ENCODE data around the gene CRYGD.
"Not testable (repeated sequence)": the region's sequence is repeated elsewhere in the genome, so short reads cannot be mapped to it uniquely, and the experiment has no call there.

The CRYGD gene

GRCh38 chr2:208124013-208124715 is at the start of gene CRYGD:
Gene CRYGD, minus strand, starts transcription at chr2:208124524. Its CDS starts 51 bp downstream, at chr2:208124473.
- DNase-seq = not testable (repeated sequence)

- DNase-seq = no peak
These were observed 47.8 kb upstream of the CRYGD start for GRCh38 chr2:208172125-208172524.

DNA sequence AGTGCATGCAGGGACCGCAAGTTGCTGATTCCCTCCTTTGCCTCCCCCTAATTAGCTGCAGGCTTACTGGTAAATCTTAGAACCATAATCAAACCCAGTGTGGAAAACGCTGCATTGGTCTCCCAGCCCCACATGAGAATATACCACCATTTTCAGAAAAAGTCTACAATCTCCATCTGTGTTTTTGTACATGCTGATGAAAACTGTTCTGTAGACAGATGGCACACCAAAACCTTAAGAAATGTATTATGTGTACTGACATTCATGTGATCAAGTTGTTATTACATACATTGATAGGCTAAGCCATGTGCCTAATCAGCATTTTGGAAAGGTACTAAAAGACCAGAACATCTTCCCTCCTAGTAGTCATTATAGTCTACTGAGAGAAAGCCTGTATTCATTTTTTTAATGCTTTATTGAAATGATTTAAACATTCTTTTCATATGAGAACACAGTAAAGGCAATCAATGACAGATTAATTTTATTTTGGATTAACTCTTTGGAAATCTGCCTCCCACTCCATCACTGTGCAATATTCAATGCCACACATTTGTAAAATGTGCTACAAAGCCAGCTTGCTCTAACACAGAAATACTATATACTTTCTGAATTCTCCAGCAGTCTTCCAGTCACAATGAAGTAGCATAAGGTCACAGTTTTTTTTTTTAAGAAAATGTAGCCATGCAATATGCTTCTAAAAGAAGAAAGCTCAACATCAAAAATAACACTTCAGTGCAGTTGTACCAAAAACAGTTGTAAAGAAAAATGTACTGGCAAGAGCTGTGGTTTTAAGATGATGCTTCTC is 40.8 kb upstream of the CRYGD start:
- no peak for DNase-seq

- no peak for DNase-seq
These were observed 39.2 kb upstream of the CRYGD start, which contains the start of gene CRYGA for GRCh38 chr2:208163489-208163888. Gene CRYGA, minus strand, starts transcription at chr2:208163589. Its CDS starts 33 bp downstream, at chr2:208163556.

DNA sequence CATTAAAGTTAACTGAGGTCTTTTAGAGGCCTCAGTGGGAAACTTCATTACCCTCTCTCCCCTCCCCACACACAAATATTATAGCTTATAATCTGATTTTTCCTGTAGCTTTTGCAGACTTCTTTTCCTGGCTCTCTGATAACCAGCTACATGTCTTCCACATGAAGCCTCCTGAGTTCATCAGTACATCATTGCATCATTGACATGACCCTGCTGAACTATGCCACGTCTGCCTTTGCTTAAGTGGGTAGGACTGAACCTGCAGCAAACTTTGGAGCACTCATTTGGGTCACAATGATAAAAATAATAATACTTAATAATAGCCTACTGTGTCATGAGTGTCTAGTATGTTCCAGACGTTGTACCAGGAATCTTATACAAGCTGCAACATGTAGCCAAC is 32.1 kb upstream of the CRYGD start:
- no peak for DNase-seq

DNA sequence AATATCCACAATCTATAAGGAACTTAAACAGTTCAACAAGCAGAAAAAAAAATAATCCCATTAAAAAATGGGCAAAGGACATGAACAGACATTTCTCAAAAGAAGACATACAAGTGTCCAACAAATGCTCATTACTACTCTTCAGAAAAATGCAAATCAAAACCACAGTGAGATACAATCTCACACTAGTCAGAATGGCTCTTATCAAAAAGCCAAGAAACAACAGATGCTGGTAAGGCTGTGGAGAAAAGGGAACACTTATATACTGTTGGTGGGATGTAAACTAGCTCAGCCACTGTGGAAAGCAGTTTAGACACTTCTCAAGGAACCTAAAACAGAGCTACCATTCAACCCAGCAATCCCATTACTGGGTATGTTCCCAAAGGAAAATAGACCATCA is 28.8 kb upstream of the CRYGD start:
- DNase-seq = no peak

GRCh38 chr2:208150956-208151355 is 26.6 kb upstream of the CRYGD start:
- no peak for DNase-seq

- no peak for DNase-seq
These were observed 25.8 kb upstream of the CRYGD start for GRCh38 chr2:208150094-208150493.

DNA sequence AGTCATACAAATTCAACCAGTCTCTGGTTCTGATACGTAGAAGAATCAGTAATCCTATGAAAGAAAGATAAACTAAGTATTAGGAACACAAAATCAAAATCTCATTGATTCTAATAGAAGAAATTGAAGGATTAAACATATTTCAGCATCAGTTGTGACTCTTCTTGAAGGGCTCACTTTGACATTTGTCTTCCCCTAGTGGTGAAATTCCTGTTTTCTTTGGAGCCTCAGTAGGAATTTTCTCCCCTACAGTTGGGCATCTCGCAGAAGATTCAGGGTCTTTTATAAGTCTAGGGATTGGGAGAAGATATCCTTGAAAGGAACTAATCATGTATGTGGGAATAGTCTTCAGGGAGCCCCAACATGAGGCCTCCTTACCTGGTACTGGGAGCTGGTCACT is 24.5 kb upstream of the CRYGD start:
- DNase-seq = no peak

GRCh38 chr2:208147759-208148158 is 23.4 kb upstream of the CRYGD start:
- DNase-seq = no peak

DNA sequence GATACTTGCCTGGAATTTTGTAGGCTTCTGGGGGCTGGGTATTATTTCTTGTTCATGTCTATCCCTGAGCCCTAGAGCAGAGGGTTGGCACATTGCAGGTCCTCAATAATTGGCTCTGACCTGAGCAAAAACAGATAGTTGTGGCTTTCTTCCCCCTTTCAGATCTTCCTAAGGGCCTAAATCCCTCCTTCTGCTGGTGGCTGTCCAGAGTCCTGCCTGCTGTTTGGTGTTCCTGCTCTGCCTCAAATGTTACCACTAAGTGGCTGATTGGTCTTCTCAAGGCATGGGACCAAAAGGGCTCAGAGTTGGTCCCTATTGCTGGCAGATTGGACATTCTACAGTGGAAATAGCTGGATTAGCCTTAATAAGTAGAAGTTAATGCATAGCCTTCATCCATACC is 22.7 kb upstream of the CRYGD start:
- no peak for DNase-seq

DNA sequence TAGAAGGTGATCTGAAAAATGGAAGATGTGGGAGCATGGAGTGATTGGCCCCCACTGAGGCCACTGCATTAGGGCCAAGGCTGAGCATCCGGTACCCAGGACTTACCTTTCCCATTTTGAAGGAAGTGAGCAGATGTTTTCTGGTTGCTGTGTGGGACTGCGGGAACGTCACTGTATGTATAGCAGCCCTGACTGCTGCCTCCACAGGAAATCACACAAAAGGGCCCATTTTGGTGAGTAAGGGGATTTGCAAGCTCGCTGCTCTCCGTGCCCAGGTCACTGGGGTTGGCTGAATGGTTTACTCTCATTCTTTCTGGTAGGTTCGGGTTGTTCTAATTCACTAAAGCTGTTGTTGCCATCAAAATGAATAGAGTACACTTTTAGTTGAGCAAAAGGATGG is 21.7 kb upstream of the CRYGD start, which contains the start of gene CRYGB:
Gene CRYGB, minus strand, starts transcription at position 153 of the 400 bp plus-strand sequence. Its CDS starts 38 bp downstream, at position 115.
- DNase-seq = no peak

- no peak for DNase-seq
These were observed 18.8 kb upstream of the CRYGD start for GRCh38 chr2:208142925-208143799.

- DNase-seq = peak; percentile 71
These were observed 18.1 kb upstream of the CRYGD start for GRCh38 chr2:208142240-208142924.

- no peak for DNase-seq
These were observed 15.1 kb upstream of the CRYGD start for GRCh38 chr2:208139447-208139846.

DNA sequence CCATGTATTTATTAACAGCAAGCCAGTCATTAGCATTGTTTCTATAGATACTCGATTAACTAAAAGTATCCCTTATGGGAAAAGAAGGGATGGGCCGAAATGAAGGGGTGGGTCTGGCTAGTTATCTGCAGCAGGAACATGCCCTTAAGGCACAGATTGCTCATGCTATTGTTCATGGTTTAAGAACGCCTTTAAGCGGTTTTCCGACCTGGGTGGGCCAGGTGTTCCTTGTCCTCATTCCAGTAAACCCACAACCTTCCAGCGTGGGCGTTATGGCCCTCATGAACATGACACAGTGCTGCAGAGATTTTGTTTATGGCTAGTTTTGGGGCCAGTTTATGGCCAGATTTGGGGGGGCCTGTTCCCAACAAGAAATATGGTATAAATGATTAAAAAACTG is 14.0 kb upstream of the CRYGD start:
- DNase-seq = not testable (repeated sequence)

DNA sequence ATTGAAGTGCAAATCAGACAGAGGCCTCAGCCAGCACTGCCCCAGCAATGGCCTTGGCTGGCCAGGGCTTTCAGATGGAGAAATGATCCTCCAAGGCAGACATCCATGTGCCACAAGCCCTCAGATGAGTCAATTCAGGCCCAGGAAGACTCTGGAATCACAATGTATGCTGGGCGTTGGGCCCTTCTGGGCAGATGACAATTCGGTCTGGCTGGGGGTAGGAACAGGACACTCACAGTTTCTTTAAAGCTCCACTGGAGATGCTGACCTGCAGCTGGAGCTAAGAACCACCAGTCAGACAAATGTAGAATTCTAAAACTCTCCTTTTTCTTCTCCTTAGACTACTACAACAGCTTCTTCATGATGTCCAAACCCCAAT is 12.4 kb upstream of the CRYGD start:
- no peak for DNase-seq

GRCh38 chr2:208135794-208136715 is 11.7 kb upstream of the CRYGD start:
- DNase-seq = no peak

DNA sequence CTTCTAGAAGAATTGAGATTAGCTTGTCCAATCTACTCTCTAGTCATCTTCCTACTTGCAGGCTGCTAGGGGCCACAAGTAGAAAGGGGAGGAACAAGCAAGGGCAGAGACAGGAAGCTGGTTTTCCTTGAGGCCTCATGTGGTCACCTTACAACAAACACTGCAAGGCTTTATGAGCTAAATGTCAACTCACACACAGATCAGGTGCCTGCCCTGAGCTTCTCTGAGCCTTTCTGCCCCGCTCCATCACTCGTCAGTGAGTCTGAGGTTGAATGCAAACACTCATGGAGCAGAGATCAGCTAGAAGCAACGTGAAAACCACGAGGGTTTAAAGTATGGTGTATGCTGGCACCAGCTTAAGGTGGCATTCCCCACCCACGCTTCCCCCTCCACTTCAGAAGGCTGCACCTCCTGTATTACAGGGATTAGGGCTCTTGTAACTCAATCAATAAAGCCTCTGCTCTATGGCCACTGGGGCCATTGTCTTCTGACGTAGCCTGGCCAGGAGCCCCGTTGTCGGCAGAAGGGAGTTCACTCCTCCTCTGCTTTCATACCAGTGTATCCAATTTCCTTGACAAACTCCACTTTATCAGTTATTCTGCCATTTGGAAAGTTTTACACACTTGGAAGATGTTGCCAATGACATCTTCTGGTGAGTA is 10.7 kb upstream of the CRYGD start:
- DNase-seq = peak; percentile 61

- DNase-seq = no peak
These were observed 6.4 kb upstream of the CRYGD start for GRCh38 chr2:208130712-208131110.
